Measurements from ENCODE around the gene CT47C1. TPM values are rescaled to one million over a fixed set of nuclear protein-coding genes. Genes with fewer than 3 reads are reported as not detected.
A peak's percentile ranks its signal among the peaks of the same experiment; 100 is the strongest.

CT47C1 gene
- total and polyA plus RNA-seq, 2 donors (not counting 1 experiment from before 2014, with no cell fraction given): not detected

- H3K4me3 Mint-ChIP-seq: no peak overlapping the region
- Histone ChIP-seq H3K9ac (ENCODE audit: low read length) (no peak overlapping the region), H3K27me3 (replicated peaks in 1 of 4; ENCODE audit: control extremely low read depth in 1 of 4, control insufficient read depth in 3 of 4, insufficient read depth in 4 of 4, low read length in 3 of 4) (no peaks in the 10 kb centered on the region), H3K4me3 (ENCODE audit: control extremely low read depth in 1 of 5, extremely low read depth in 1 of 5, insufficient read depth in 1 of 5, low read depth in 2 of 5, low read length in 4 of 5) (no peak overlapping the region), H3K9me3 (ENCODE audit: control extremely low read depth in 1 of 3, control insufficient read depth in 2 of 3, insufficient read depth in 1 of 3, low read length in 2 of 3) (no peaks in the 10 kb centered on the region), H3K27ac (ENCODE audit: low read length in 2 of 2) (no peak overlapping the region), H3K79me2 (ENCODE audit: control insufficient read depth, insufficient read depth, low read length) (no peaks in the 10 kb centered on the region), H3K4me1 (ENCODE audit: control insufficient read depth in 2 of 2, insufficient read depth in 2 of 2, low read length in 2 of 2) (peaks cover 7% of the 10 kb centered on the region in 2 donors), H3K36me3 (replicated peaks in 1 of 2; ENCODE audit: control extremely low read depth in 1 of 2, control insufficient read depth in 1 of 2, extremely low read depth in 1 of 2, insufficient read depth in 2 of 2, low read length in 1 of 2) (no peaks in the 10 kb centered on the region), H2AFZ (ENCODE audit: insufficient read depth, low read depth, low read length, poor library complexity, severe bottlenecking) (no peak overlapping the region), H3K4me2 (replicated peaks; ENCODE audit: low read depth, low read length, poor library complexity, severe bottlenecking) (no peak overlapping the region), H4K20me1 (ENCODE audit: control insufficient read depth, insufficient read depth, low read length, poor library complexity, severe bottlenecking) (no peaks in the 10 kb centered on the region)
- WGBS (ENCODE audit: insufficient coverage): no CpG with 5 or more reads among the region's 1 CpG
- ChIA-PET CTCF (no interaction called here), POLR2A (no interaction called here)
- H3K27ac Mint-ChIP-seq: no peak overlapping the region
- no peak for TF ChIP-seq EZH2 (IDR thresholded peaks at IDR 0.05; ENCODE audit: borderline replicate concordance, insufficient read depth, low read depth, low read length, poor library complexity, severe bottlenecking)
- H3K4me1 Mint-ChIP-seq: peaks cover 7% of the 10 kb centered on the region
- ATAC-seq (ENCODE audit: low read depth): peak; percentile 21
- peak; percentile 36 for DNase-seq
- no peaks in the 10 kb centered on the region for H3K9me3 Mint-ChIP-seq (ENCODE audit: insufficient read depth)
- no peaks in the 10 kb centered on the region for H3K27me3 Mint-ChIP-seq
- intact Hi-C loops (cut with micrococcal nuclease): no loop called here
Observed at GRCh38 chrX:119089619-119090018, 16.8 kb downstream of the CT47C1 start.

- Histone ChIP-seq H2AFZ (ENCODE audit: insufficient read depth, low read depth, low read length, poor library complexity, severe bottlenecking) (no peak overlapping the region), H3K4me3 (ENCODE audit: control extremely low read depth in 1 of 5, extremely low read depth in 1 of 5, insufficient read depth in 1 of 5, low read depth in 2 of 5, low read length in 4 of 5) (no peak overlapping the region), H3K27ac (ENCODE audit: low read length in 2 of 2) (no peak overlapping the region), H4K20me1 (ENCODE audit: control insufficient read depth, insufficient read depth, low read length, poor library complexity, severe bottlenecking) (no peaks in the 10 kb centered on the region), H3K4me2 (replicated peaks; ENCODE audit: low read depth, low read length, poor library complexity, severe bottlenecking) (no peak overlapping the region), H3K27me3 (replicated peaks in 1 of 4; ENCODE audit: control extremely low read depth in 1 of 4, control insufficient read depth in 3 of 4, insufficient read depth in 4 of 4, low read length in 3 of 4) (no peaks in the 10 kb centered on the region), H3K36me3 (replicated peaks in 1 of 2; ENCODE audit: control extremely low read depth in 1 of 2, control insufficient read depth in 1 of 2, extremely low read depth in 1 of 2, insufficient read depth in 2 of 2, low read length in 1 of 2) (no peaks in the 10 kb centered on the region), H3K9ac (ENCODE audit: low read length) (no peak overlapping the region), H3K9me3 (ENCODE audit: control extremely low read depth in 1 of 3, control insufficient read depth in 2 of 3, insufficient read depth in 1 of 3, low read length in 2 of 3) (no peaks in the 10 kb centered on the region), H3K4me1 (ENCODE audit: control insufficient read depth in 2 of 2, insufficient read depth in 2 of 2, low read length in 2 of 2) (peaks cover 7% of the 10 kb centered on the region in 2 donors), H3K79me2 (ENCODE audit: control insufficient read depth, insufficient read depth, low read length) (no peaks in the 10 kb centered on the region)
- intact Hi-C loops (cut with micrococcal nuclease): no loop called here
- Mint-ChIP-seq H3K9me3 (ENCODE audit: insufficient read depth) (no peaks in the 10 kb centered on the region), H3K4me1 (peaks cover 7% of the 10 kb centered on the region), H3K27ac (no peak overlapping the region), H3K4me3 (no peak overlapping the region), H3K27me3 (no peaks in the 10 kb centered on the region)
- TF ChIP-seq, protein P1, sequence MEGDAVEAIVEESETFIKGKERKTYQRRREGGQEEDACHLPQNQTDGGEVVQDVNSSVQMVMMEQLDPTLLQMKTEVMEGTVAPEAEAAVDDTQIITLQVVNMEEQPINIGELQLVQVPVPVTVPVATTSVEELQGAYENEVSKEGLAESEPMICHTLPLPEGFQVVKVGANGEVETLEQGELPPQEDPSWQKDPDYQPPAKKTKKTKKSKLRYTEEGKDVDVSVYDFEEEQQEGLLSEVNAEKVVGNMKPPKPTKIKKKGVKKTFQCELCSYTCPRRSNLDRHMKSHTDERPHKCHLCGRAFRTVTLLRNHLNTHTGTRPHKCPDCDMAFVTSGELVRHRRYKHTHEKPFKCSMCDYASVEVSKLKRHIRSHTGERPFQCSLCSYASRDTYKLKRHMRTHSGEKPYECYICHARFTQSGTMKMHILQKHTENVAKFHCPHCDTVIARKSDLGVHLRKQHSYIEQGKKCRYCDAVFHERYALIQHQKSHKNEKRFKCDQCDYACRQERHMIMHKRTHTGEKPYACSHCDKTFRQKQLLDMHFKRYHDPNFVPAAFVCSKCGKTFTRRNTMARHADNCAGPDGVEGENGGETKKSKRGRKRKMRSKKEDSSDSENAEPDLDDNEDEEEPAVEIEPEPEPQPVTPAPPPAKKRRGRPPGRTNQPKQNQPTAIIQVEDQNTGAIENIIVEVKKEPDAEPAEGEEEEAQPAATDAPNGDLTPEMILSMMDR (IDR thresholded peaks at IDR 0.05): no peak
- DNase-seq (no peak), ATAC-seq (ENCODE audit: low read depth) (no peak)
- CTCF ChIA-PET: no interaction called here
- POLR2A ChIA-PET: no interaction called here
- WGBS (ENCODE audit: insufficient coverage): no CpG with 5 or more reads among the region's 1 CpG
Observed at GRCh38 chrX:119090627-119091026, 17.8 kb downstream of the CT47C1 start.

All from B cell (primary cell).